ENCODE results near the gene POLD1.
A peak's percentile ranks its signal among the peaks of the same experiment; 100 is the strongest.
"Not testable (repeated sequence)": the region's sequence is repeated elsewhere in the genome, so short reads cannot be mapped to it uniquely, and the experiment has no call there.

Gene POLD1

DNA sequence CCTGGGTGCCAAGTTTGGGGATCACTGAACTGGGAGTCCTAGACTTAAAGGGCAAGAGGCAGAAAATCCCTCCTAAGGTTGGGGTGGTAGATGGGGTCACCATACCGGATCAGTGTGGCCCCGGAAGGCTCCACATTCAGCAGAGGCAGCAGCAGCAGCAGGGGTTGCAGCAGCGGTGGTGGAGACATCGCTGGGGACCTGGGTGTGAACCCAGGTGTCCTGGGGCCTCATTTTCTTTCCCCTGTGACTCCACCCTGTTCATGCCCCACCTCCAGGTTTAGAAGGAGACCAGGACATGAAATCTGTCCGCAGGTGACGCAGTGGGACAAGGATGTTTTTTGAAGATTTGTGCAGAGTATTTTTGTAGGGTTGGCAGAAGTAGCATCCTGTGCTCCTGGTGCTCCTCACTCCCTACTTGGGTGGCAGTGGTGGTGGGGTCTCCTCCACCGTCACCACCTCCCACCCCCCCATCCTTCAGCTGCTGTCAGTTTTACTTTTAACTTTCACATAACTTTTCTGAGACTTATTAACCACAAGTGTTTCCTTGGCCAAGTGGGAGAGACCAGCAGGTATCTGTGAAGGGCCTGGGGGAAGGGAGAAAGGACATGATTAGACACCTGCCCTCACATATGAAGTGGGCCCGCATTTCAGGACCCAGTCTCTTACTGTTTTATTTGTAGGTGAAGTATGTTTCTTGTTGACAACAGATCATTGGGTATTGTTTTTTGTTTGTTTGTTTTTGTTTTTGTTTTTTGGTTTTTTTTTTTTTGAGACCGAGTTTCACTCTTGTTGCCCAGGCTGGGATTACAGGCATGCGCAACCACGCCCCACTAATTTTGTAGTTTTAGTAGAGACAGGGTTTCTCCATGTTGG lies 18.5 kb upstream of the POLD1 start, which contains the start of gene NAPSA:
TSS of gene NAPSA (minus strand) at position 206 of the 873 bp plus-strand sequence. CDS start at position 188, 18 bp downstream.
- DNase-seq = peak; percentile 41

DNA sequence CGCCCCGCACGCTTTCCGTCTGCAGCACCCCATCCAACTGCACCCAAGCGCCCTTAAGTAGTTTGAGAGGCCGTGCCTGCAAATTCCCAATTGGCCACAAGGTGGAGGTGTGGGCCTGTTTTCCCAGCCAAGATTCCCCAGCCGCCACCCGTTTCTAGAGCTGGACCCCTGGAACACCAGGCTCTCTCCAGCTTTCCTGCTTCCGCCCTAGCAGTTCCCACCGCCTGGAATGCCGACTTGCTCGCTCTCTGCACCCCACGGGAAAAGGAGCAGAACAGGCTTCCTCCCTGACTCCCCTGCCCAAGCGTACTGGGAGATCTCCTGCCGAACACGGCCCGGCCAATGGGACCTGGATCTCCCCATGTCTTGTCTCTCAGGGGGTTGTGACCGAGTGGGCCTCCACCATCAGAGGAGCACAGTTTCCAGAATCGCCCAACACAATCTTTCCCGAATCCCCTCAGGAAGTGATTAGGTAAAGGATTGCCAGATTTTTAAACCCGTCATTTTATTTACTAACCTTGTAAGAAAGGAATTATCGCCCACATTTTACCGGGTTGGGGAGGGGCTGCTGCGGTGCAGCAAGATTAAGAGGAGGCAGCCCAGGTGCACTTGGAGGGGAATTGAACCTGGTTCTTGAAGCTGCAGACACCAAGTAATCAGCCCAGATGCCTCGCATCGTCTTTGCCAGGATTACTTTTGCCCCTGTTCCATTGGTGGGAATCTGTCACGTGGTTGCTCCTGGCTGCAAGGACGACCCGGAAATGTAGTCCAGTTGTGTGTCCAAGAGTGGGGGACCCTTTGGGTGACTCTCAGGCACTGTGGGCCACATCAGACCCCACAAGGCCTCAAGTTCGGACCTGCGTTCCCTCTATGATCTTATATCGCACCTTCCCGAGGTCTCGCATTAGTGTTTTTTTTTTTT lies 15.2 kb upstream of the POLD1 start:
- DNase-seq = peak; percentile 86

DNA sequence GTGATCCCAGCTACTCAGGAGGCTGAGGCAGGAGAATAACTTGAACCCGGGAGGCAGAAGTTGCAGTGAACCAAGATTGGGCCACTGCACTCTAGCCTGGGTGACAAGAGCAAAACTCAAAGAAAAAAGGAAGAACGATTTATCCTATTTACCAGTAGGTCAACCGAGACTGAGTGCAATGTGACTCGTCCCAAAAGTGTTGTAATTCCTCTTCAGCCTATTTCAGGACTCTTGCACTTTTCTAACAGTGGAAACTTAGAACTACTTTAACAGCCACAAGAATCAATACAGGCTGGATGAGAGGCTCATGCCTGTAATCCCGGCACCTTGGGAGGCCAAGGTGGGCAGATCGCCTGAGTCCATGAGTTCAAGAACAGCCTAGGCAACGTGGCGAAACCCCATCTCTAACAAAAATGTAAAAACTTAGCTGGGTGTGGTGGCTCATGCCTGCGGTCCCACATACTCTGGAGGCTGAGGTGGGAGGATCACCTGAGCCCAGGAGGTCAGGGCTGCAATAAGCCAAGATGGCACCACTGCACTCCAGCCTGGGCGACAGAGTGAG lies 12.2 kb upstream of the POLD1 start:
- no peak for DNase-seq

DNA sequence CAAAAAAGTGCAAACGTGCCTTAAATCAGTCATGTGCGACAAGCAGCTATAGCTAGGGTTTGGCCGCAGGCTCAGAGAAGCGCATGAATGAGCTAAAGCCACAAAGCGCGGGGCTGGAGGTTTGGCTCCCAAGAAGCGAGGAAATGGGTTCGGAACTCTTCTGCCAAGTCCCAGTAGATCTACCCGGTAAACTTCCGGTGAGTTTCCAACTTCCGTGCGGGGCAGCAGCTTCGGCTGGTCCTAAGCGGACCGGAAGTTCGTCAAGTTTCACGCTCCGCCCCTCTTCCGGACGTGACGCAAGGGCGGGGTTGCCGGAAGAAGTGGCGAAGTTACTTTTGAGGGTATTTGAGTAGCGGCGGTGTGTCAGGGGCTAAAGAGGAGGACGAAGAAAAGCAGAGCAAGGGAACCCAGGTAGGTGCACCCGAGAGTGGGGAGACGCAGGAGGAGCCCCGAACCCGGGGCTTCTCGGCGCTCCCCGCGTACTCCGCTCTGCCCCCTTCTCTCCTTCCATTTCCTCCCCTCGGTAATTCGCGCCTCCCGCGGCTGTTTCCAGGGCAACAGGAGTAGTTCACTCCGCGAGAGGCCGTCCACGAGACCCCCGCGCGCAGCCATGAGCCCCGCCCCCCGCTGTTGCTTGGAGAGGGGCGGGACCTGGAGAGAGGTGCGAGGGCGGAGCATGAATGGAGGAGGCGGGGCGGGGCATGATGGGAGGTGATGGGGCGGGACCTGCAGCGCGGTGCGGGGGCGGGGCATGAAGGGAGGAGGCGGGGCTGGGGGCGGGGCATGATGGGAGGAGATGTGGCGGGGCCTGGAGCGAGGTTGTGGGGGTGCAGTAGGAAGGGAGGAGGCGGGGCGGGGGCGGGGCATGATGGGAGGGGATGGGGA lies 7.7 kb upstream of the POLD1 start, which contains the start of gene NR1H2:
TSS of gene NR1H2 (plus strand) at position 292 of the 885 bp plus-strand sequence. CDS start 1,149 bp downstream, outside the sequence.
- peak; percentile 96 for DNase-seq

DNA sequence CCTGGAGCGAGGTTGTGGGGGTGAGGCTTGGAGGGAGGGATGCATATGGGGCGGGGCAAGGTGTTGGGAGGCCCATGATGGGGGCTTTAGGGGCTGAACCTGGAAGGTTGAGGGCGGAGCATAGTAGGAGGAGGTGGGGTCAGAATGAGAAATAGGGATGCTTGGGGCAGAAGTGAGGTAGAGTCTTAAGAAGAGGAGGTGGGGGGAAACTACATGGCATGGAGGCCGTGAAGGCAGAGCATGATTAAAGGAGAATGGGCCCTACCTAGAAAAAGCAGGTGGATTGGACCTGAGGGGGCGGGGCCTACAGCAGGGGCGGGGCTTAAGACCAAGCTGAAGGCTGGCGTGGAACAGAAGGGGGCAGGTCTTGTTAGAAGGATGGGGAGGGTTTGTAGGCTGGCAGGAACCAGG lies 7.1 kb upstream of the POLD1 start:
- DNase-seq = peak; percentile 79

DNA sequence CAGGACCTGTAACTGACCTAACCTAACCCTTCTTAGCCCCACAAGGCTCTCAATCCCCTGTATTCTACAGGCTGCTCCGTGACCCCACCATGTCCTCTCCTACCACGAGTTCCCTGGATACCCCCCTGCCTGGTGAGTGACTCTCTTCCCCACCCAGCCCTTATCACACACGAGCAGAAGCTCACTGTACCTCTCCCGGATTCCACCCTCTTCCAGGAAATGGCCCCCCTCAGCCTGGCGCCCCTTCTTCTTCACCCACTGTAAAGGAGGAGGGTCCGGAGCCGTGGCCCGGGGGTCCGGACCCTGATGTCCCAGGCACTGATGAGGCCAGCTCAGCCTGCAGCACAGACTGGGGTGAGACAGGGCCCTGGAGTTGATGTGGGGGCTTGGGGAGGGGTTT lies 6.6 kb upstream of the POLD1 start:
- DNase-seq = no peak

DNA sequence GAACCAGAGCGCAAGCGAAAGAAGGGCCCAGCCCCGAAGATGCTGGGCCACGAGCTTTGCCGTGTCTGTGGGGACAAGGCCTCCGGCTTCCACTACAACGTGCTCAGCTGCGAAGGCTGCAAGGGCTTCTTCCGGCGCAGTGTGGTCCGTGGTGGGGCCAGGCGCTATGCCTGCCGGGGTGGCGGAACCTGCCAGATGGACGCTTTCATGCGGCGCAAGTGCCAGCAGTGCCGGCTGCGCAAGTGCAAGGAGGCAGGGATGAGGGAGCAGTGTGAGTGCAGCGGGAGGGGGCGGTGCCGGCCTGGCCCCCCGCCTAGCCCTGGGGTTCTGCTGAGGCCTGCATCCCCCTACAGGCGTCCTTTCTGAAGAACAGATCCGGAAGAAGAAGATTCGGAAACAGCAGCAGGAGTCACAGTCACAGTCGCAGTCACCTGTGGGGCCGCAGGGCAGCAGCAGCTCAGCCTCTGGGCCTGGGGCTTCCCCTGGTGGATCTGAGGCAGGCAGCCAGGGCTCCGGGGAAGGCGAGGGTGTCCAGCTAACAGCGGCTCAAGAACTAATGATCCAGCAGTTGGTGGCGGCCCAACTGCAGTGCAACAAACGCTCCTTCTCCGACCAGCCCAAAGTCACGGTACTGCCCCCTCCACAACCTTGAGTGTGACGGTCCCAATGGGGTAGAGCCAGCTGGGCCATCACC lies 5.8 kb upstream of the POLD1 start:
- DNase-seq = no peak

DNA sequence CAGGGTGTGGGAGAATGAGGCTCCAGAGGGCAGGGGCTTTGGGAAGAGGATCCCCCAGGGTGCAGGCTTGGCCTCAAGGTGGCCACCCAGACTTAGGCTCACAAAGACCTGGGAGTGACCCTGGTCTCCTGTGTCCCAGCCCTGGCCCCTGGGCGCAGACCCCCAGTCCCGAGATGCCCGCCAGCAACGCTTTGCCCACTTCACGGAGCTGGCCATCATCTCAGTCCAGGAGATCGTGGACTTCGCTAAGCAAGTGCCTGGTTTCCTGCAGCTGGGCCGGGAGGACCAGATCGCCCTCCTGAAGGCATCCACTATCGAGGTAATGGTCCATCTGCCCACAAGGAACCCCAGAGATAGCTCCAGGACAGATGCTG lies 5.3 kb upstream of the POLD1 start:
- no peak for DNase-seq

DNA sequence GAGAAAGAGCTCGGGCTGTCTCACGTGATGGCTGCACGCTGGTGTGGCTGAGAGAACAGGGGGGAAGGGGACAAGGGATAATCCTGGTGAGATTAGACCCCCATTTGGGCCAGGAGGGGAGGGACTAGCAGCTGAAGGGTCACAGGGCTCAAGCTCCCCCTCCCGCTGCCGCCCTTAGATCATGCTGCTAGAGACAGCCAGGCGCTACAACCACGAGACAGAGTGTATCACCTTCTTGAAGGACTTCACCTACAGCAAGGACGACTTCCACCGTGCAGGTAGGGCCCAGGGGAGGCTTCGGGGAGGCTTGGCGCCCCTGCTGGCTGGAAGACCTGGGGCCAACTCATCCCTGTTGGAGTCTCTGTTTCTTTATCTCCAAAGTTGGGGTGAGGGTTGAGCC lies 4.5 kb upstream of the POLD1 start:
- DNase-seq = no peak

DNA sequence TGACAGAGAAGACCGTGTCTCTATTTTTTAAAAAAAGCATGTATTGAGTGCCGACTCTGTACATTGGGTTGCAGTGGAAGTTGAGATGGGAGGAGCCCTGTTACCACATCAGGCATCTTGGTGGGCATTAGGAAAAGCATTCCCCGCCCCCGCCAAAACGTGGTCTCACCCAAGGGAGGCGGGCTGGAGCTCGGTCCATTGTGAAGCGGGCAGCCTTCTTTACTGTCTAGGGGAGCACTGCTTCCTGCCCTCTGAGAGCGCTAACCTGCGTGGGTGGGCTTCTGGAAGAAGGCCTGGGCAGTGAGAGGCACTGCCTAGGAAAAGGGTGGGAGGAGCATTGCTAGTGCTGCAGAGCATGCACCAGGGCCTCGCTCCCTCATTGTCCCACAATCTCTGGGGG lies 4.0 kb upstream of the POLD1 start:
- no peak for DNase-seq

DNA sequence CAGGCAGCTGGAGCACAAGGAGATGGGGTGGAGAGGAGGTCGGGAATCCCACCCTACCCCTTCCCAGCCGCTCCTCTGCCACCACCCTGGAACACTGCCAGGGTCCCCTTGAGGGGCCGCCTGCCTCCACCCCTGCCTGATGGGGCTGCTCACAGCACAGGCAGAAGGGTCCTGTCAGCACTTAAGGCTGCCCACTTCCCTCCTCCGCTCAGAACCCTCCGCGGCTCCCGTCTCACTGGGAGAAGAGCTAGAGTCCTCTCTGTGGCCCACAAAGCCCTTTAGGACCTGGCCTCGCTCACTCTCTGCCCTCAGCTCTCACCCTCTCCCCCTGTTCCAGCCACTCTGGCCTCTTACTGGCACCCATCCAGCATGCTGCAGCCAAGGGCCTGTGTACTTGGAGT lies 3.4 kb upstream of the POLD1 start:
- DNase-seq = no peak

DNA sequence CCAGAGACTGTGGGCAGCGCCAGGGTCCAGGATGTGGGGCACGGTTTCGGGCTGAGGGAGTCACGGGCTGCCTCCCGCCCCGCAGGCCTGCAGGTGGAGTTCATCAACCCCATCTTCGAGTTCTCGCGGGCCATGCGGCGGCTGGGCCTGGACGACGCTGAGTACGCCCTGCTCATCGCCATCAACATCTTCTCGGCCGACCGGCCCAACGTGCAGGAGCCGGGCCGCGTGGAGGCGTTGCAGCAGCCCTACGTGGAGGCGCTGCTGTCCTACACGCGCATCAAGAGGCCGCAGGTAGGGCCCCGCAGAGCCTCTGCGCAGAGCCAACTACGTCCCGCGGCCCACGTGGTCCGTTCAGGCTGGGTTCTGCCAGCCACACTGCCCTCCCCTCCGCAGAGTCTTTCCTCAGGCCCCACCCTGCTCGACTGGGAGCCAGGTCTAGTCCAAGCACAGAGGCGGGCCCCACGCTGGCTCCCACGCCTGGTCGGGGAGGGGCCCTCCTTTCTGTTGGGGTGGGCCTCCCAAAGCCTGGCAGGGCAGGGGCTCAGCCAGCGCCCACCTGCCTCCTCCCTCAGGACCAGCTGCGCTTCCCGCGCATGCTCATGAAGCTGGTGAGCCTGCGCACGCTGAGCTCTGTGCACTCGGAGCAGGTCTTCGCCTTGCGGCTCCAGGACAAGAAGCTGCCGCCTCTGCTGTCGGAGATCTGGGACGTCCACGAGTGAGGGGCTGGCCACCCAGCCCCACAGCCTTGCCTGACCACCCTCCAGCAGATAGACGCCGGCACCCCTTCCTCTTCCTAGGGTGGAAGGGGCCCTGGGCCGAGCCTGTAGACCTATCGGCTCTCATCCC lies 2.0 kb upstream of the POLD1 start:
- DNase-seq = no peak

DNA sequence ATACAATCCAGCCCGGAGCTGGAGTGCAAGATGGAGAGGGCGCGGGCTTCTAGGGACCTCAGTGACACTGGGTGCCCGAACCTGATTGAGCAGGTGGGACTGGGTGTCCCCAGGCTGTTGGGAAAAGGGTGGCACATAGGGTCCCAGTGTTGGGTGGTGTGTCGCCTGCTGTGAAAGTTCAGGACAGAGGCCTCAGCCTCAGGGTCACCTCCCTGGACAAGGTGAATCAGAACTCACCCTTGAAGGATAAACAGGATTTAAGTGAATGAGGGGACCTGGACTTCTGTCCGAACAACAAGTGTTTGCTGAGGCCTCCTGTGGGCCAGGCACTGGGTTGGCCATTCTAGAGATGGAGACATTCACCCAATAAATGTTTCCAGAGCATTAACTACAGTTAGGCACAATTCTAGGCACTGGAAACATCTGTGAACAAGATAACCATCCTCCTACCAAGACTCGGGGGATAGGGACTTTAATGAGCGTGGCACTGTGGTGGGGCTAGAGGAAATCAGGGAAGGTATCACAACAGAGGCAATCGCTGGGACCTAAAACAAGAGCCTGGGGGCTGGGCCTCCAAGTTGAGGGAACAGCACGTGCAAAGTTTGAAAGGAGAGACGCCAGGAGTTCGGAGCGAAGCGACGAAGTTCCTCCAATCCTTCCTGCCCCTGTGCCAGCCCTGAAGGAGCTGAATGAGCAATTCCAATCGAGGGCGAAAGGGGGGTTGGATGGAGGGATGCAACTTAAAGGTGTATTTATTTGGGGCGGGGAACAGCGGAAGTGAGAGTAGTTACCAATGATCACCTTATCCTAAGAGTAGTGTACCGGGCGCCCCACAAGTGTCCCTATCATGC lies 921 bp upstream of the POLD1 start:
- no peak for DNase-seq

DNA sequence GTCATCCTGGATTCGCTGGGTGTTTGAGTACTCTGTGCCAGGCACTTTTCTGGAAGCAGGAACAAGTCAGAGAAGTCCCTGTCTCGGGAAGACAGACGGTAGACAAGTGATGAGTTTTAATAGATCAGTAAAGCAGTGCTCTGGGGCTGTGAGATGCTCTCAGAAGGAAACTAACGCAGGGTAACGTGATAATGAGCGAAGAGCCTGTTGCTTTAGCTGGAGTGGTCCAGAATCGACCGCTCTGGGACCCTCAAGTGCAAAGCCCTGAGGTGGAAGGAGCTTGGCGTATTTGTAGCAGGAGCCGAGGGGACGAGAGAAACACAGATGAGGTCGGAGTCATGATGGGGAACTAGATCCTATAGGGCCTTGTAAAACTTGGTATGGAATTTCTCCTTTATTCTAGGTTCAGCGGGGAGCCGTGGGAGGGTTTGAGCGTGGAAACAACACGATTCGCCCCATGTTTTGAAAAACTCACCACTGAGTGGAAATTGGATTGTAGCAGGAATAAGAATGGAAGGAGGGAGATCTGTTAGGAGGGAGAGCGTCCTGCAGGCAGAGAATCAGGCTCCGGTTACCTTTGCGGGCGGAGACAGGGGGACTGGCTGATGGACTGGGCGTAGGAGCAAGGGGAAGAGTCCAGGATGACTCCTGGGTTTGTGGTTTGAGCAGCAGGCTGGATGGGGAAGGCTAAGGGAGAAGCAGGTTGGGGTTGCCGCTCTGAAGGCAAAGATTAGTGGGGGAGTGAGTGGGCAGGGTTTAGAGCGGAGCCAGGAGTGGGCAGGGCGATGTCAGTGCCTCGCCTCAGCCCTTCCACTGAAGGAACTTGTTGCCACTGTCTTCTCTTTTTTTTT lies 763 bp downstream of the POLD1 start:
- DNase-seq = no peak

DNA sequence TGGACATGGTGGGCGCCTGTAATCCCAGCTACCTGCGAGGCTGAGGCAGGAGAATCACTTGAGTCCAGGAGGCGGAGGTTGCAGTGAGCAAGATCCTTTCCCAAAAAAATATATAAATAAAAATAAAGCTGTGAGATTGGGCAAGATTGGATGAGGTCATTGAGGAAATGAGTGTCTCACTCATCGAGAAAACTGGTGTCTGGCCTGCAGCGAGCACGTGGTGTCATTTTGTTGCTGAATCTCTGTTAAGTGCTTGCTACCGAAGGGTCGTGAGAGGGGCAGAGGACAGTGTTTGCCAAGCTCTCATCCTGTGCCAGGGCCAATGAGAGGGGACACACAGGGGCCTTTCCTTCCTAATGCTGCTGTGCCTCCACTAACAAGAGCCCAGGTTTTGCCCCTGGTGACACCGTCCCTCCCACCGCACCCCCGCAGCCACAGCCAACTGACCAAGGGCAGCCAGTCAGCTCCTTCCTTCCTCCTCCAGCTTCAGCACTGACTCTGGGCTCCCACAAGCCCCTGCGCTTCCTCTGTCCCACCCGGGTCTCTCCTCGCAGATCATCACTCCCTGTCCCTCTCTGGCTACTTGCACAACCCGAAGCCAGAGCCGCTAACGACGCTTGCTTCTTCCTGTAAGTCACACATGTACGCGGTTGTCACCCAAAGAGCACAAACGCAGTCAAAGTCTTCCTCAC lies 3.2 kb downstream of the POLD1 start:
- DNase-seq = no peak

DNA sequence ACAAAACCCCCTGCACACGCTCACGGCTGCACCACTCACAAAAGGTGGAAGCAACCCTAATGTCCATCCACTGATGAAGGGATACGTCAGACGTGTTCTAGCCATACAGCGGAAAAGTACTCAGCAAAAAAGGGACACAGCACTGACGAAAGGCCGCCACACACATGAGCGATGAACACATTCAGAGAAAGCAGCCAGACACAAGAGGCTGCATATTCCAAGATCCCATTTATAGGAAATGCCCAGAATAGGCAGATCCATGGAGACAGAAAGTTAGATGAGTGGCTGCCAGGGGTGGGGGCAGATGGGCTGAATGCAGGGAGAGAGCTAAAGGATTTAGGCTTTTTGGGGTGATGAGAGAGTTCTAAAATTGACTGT lies 3.7 kb downstream of the POLD1 start:
- DNase-seq = no peak

DNA sequence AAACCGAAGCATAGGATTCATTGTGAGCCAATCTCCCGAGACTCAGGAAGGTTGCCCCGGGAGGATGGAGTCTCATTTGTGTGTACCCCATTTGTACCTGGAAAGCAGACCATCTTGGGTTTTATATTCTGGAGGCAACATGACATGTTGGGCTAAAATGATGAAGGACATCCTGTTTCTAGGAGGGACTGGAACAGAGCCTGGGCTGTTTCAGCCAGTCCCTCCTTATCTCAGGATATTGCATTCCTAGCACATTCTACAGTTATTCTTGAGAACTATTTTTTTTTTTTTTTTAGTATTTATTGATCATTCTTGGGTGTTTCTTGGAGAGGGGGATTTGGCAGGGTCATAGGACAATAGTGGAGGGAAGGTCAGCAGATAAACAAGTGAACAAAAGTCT lies 6.1 kb downstream of the POLD1 start:
- DNase-seq = not testable (repeated sequence)

DNA sequence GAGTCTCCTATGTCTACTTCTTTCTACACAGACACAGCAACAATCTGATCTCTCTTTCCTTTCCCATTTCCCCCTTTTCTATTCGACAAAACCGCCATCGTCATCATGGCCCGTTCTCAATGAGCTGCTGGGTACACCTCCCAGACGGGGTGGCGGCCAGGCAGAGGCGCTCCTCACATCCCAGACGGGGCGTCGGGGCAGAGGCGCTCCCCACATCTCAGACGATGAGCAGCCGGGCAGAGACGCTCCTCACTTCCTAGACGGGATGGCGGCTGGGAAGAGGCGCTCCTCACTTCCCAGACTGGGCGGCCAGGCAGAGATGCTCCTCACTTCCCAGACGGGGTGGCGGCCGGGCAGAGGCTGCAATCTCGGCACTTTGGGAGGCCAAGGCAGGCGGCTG lies 6.8 kb downstream of the POLD1 start:
- DNase-seq = not testable (repeated sequence)

Data from activated CD4-positive, alpha-beta T cell treated with anti-CD3 and anti-CD28 coated beads for 48 hours (primary cell).